ENCODE data around the gene UBTF.
A peak's percentile ranks its signal among the peaks of the same experiment; 100 is the strongest.

Gene UBTF, protein sequence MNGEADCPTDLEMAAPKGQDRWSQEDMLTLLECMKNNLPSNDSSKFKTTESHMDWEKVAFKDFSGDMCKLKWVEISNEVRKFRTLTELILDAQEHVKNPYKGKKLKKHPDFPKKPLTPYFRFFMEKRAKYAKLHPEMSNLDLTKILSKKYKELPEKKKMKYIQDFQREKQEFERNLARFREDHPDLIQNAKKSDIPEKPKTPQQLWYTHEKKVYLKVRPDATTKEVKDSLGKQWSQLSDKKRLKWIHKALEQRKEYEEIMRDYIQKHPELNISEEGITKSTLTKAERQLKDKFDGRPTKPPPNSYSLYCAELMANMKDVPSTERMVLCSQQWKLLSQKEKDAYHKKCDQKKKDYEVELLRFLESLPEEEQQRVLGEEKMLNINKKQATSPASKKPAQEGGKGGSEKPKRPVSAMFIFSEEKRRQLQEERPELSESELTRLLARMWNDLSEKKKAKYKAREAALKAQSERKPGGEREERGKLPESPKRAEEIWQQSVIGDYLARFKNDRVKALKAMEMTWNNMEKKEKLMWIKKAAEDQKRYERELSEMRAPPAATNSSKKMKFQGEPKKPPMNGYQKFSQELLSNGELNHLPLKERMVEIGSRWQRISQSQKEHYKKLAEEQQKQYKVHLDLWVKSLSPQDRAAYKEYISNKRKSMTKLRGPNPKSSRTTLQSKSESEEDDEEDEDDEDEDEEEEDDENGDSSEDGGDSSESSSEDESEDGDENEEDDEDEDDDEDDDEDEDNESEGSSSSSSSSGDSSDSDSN

DNA sequence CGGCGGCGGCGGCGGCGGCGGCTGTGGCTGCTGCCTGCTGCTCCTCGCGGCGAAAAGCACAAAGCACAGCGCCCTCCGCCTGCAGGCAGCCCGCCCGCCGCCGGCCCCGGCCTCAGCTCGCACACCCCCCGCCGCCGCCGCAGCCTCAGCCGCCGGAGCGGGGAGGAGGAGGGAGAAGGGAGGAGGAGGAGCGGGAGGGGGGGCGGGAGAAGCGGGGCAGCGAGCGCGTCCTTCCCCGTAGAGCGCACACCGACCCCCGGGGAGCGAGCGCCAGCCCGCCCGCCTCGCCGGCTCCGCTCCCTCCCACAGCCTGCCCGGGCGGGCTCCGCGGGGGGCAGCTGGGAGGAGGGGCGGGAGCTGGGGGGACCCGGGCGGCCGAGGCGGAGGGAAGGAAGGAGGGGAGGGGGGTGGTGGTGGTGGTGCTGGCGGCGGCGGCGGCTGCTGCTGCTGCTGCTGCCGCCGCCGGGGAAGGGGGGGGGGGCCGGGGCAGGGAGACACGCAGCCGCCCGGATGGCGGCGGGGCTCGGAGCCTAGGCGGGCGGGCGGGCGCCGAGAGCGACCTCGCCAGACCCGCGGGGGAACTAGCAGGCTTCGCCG is at the start of gene UBTF:
UBTF (minus strand) TSS at position 60 of the 597 bp plus-strand sequence. CDS start 1,446 bp downstream, outside the sequence.
- peak; percentile 66 for DNase-seq

DNA sequence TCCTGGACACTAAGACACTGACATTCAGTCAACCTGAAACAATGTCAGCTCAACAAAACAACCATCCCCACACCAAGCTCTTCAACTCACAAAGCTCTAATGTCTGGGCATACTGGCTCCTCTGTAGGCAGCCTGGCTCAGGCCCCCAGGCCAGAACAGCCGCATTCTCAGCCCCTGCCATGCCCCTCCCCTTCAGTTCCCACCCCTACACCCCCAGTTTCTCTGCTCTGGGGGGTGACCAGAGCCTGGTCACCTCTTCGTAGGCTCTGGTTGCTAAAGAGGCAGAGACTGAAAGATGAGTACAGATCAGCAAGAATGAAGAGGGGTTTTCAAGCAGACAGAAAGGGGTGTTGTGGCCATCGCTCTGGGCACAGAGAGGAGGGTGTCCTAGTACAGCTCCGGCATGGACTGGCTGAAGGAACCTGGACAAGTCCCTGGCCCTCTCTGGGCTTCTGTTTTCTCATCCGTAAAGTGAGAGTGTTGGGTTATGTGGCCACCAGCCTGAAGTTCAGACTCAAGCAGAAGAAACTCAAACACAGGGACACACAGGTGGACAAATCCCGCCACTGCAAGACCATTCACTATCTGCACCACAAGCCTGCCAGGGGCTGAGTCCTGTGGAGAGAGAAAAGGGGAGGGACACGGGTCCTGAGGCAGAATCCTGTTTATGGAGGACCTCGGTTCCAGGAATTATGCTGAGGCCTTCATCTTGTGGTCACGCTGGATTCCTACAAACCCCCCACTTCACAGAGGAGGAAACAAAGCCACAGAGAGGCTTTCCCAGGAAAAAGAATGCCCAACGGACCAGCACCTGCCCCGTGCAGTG is 49.4 kb upstream of the UBTF start:
- DNase-seq = no peak

DNA sequence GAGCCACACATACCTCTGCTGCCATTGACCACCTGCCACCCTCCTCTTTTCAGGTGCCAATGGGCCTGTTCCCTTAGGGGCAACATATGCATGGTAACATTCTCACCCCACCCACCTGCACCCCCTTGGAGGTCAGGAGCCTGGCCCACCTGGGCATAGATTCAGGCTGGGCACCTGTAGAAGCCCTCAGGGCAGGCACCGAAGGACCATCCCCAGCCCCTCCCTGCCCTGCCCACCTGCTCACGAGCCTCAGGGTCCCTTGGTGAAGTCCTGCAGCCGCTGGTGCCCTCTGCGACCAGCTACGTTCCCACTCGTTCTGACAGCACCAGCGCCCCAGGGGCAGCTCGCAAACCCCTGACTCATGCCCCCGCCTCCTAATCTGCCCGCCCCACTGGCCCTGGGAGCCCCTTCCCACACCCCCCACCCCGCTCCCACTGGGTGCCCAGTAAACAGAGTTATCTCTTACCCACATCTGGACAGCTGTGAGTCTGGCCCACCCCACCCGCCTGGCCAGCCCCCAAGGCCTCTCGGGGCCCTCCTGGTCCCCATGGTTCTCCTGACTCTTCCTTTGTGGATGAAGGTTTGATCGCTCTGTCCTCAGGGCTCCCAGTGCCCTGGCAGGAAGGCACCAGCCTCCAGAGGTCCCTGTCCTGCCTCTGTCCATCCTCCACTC is 48.5 kb upstream of the UBTF start, which contains the start of gene SLC4A1:
SLC4A1 (minus strand) TSS at position 318 of the 673 bp plus-strand sequence. CDS start 5,269 bp downstream, outside the sequence.
- DNase-seq = no peak

DNA sequence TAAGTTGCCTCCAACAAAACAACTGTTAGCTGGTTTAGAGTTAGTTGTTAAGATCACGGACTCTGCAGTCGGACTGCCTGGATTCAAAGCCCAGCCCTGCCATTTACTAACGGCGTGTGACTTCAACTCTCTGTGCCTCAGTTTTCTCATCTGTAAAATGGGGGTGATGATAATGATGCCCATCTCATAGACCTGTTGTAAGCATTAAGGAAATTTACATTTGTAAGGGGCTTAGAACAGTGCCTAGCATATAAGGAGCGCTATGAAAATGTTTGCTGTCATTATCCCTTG is 47.6 kb upstream of the UBTF start:
- DNase-seq = no peak

DNA sequence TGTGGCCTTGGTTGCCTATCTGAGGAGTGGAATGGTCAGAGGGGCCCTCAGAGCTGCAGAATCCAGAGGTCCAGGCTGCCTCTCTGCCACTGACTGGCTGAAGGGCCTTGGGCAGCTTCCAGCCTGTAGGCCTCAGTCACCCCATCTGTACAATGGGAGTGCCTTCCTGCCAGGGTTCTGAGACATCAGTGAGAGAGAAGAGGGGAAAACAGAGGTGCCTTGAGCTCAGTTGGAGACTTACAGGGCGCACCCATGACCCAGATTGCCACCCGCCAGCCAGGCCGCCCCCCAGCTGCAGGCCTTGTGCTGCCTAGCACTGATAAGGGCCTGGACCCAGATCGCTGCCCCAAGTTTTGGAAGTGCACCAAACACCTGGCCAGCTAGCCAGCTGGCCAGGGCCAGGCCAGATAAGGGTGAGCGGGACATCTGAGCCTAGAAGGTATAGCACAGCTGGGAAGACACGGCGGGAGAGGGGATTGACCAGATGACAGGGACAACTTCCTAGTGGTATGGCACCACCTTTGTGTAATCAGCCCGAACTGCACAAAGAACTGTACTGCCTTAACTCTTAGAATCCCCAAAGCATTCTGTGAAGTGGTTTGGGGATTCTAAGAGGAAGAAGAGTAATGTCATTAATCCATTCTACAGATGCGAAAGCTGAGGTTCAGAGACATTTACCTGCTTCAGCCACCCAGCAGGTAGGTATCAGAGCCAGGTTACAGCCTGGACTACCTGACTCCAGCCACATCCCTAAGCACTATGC is 47.1 kb upstream of the UBTF start:
- DNase-seq = no peak

DNA sequence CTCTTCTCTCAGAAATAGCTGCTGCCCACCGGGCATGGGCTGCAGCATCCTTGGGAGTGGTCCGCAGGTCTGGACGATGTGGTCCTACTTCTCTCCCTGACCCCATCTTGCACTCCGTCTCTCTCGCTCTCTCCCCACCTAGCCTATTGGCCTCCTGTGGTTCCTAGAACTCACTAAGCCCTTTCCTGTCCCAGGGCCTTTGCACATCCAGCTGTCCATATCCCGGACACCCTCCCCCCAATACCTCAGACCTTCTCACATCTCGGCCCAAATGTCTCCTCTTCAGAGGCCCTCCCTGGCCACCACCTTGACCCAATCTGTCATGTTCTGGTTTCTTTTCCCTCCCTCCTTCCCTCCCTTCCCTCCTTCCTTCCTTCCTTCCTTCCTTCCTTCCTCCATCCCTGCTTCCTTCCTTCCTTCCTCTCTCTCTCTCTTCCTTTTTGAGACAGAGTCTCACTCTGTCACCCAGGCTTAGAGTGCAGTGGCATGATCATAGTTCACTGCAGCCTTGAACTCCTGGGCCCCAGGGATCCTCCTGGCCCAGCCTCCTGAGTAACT is 43.9 kb upstream of the UBTF start:
- DNase-seq = no peak

DNA sequence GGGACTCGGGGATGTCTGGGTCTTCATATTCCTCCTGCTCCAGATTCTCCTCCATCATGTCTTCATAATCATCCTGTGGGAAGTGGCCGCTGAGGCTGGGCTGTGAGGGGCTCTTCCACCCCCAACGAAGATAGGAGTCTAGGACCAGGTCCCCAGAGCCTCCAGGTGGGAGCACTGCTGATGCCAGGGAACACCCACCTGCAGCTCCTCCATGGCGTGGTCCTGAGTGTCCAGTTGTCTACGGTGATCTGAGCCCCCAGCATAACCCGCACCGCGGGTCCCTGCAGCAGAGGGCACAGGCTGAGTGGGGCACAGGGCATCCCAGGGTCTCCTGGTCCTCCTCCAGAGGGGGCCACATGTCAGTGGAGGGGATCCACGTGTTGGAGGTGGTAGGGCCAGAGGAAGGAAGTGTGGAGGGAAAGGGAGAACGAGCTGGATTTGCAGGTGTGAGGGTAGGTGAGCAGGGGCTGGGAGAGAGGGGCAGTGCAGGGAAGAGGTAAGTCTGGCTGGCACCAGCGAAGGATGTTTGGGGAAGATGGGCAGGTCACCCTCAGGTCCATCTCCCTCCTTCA is 43.3 kb upstream of the UBTF start:
- no peak for DNase-seq

DNA sequence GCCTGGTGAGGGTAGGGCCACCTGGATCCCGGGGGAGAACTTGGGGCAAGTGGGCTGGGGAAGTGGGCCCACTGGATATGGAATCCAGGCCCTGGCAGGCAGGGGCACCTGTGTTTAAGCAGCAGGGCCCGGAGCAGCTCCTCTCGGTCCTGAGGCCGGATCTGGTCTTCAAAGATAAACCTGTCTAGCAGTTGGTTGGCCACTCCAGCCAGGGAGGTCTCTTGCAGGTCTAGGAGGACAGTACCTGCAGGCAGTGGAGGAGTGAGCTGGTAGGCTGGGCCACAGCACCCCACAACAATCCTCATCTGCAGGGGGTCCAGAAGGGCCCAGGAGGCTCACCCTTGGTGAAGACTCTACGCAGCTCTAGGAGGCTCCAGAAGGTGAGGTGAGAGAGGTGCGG is 40.8 kb upstream of the UBTF start:
- no peak for DNase-seq

DNA sequence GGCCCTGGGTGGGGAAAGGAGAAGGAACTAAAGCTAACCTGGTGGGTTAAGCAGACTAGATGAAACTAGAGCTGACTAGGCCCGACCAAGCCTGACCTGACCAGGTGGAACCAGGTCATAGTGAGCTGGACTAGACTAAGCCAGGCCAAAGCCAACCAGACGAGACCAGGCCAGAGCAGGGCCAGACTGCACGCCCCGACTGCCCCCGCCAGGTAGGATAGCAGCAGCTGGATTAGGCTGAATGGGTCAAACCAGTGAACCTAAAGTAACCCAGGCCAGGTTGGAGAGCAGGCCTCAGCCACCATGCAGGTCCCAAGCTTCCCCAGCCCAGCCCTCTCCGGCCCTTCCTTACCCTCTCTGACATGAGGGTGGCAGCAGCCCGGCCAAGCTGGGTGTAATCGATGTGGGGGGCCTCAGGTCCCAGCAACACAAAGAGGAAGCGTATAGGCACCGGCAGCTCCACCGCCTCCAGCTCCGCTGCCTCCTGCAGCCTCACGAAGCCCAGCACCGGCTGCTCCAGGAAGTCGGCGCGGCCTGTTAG is 39.4 kb upstream of the UBTF start:
- DNase-seq = no peak

DNA sequence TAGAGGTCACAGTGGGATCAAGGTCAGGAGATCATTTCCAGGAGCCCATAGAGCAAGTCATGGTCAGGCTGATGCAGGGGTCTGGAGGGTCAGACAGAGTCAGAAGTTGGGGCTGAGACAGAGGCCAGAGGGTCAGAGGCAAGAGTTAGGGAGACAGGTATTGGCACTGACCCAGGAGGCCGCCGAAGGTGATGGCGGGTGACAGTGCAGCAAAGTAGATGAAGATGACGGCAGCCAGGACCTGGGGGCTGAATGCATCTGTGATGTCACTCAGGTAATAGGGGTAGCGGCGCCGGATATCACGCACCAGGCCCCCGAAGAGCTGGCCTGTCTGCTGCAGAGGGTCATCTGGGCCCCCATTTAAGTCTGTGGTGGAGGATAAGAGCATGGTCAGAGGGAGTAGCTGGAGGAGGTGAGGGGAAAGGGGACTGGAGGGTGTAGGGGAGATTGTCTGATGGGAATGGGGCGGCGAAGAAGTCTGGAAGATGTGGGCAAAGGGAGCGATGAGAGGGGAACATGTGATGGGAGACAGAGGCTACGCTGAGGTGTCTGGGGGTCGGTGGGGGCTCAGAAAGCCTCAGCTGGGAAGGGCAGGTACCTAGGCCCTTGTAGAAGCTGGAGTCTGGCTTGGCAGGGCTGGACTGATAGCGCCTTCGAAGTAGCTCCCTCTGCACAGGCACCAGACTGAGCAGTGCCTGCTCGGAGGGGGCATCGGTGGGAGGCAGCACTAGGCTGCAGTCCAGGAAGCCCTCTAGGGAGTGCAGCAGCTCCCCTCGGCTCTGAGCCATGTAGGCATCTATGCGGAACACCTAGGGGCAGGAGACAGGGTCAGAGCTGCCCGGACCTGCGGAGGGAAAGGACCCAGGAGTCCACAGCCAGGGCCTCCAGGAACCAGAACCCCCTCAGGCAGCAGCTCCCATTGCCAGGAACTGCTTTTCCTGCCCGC is 38.6 kb upstream of the UBTF start:
- no peak for DNase-seq

DNA sequence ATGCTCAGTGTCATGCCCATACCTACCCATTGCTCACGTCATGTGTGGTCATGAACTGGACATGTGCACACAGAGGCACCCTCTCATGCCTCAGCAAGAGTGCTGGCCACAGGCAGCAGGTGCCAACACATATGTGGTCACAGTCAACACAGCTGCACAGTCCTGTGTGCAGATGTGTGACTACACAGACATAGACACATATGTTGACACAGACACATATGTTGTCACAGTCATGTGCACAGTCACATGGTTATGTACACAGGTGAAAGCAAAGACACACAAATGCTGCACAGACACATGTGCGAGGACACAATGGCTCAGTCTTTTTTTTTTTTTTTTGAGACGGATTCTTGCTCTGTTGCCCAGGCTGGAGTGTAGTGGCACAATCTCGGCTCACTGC is 37.2 kb upstream of the UBTF start:
- DNase-seq = no peak

DNA sequence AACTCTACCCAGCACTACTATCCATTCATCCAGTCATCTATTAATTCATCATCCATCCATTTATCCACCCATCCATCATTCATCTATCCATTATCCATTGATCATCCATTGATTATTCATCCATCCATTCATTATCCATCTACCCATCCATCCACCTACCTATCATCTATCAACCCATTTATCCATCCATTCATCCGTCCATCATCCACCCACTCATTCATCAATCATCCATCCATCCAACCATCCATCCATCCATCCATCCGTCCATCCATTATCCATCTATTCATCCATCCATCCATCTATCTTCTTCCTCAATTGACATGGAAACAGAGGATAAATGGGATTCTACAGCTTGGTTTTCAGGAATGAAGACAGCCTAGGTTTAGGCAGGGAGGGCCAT is 36.4 kb upstream of the UBTF start:
- DNase-seq = no peak

DNA sequence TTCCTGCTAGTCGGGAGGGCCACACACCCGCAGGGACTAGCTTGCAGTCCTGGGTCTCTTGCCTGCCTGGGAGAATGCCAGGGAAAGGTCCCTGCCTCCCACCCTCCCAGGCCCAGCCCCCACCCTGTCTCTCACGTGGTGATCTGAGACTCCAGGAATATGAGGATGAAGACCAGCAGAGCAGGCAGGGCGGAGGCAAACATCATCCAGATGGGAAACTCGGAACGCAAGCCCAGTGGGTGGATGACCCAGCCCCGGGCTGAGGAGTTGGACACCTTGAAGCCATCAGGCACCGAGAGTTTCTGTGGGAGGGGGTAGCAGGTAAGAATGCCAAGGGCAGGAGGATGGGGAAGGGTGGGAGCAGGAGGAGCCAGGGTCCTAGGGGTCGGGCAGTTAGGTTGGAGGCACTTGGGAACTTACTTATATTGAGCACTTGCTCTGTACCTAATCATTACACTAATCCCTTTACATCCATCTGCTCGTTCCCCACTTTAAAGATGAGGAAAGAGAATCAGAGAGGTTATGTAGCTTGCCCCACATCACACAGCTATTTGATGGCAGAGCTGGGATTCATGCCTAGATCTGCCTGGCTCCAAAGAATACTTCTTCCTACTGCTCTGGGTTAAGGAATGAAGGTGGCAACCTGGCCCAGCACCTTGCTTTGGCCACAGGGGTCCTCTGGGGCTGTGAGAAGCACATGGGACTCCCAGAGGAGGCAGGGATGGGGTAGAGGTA is 35.1 kb upstream of the UBTF start:
- no peak for DNase-seq

DNA sequence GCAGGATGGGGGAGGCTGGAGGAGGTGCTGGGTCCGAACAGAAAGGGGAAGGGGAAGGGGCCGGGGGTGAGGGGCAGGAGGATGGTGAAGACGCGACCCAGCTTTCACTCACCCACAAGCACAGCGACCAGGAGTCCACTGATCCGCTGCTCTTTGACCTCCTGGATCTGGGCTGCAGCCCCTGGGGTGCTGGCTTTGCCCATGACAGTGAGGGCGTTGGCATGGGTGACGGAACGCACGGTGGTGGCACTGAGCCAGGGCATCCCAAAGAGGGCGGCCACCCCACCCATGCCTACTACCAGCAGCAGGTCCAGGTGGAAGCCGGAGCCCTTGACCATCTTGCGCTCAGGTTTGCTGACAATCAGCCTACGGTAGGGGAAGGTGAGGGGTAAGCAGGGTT is 33.5 kb upstream of the UBTF start:
- DNase-seq = no peak

DNA sequence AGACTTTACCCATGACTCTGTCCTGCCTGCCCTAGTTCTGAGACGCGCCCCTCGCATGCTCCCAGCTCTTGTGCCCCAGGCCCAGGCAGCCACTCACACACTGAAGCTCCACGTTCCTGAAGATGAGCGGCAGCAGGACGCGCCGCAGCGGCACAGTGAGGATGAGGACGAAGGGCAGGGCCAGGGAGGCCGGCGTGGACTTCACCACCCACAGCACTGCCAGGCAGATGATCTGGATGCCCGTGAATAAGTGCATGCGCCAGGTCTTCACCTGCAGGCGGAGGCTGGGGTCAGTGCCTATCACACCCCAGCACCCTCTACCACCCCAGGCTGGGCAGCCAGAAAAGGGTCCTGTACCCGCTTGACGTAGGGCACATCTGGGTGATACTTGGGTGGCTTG is 31.6 kb upstream of the UBTF start:
- DNase-seq = no peak

DNA sequence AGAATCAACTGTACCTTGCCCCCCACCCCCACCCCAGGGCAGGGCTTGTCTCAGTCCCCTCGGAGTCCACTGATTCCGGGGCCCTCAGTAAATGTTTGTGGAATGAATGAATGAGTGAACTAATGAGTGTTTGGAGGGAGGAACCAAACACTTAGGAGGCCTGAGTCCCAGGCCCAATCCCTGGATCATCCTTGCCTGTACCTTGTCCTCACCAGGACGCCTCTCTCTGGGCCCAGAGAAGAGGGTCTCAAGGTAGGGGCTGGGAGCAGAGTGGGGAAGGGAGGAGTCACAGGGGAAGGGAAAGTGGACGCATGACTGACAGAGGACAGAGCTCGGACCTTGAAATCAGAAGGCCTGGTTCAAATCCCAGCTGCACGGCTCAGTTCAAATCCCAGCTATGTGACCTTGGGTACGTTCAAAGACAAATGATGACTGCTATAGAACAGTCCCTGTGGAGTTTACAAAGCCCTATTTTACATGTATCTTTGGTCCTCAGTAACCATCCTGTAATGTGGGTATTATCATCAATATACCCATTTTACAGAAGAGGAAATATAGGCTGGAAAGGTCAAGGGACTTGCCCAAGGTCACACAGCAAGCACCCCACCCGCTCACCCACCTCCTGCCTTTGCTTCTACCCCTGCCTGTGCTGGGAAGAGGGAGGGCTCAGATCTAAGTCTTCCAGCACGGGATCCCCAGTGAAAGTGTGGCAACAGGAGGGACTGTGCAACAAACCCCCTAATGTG is 30.2 kb upstream of the UBTF start:
- DNase-seq = no peak

DNA sequence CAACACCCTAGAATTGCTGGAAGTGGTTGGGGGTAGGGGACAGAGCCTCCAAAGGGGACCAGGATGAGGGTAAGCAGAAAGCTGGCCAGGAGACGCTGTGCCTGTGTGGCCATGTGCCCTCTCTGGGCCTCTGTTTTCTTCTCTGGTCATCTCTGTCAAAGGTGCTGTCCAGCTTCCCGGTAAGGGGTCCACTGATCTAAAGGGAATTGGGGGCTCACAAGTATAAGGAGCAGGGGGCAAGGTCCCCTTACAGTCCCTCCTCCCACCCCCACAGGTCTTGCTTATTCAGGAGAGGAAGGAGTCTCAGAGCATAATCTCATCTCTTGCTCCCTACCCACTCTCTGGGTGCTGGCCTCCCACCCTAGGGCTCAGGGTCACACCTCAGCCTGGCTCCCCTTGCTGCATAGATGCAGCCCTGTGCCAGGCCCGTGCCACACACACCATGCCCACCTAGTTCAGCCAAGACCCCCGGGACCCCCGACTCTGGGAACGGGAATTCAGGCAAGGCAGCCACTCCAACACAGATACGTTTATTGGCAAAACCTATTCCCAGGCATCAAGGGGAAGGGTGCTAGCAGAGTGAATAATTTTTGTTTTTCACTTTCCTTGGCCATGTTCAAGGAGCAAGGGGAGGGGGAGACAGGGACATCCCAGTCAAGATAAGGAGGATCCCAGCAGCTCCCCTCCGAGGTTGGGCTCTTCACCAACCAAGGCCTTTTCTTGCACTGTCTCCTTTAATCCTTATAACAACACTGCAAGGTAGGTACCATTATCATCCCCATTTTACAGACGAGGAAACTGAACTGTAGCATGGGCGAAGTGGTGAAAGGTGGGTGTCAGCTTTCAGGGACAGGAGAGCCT is 28.6 kb upstream of the UBTF start:
- DNase-seq = no peak
